Skin epidermis (tissue), 12 donors: ENCODE data around the gene LCNL1.

Experiments used
- H3K27ac ChIP-seq, 21 experiments: fragments of 200-600 bp; sonication (generic) in 11 of 21; one replicate each; pipeline ENCODE4 v1.5.0; 2020; ENCODE audit warnings: mild to moderate bottlenecking in 3 of 21, inconsistent platforms in 2 of 21, moderate library complexity in 2 of 21
- H3K4me3 ChIP-seq, 7 experiments: fragments of 200-600 bp; sonication (generic) in 2 of 7; one replicate each; pipeline ENCODE4 v1.5.0; 2020; ENCODE audit warnings: inconsistent platforms in 2 of 7, mild to moderate bottlenecking in 2 of 7, moderate library complexity in 1 of 7

The LCNL1 gene

DNA sequence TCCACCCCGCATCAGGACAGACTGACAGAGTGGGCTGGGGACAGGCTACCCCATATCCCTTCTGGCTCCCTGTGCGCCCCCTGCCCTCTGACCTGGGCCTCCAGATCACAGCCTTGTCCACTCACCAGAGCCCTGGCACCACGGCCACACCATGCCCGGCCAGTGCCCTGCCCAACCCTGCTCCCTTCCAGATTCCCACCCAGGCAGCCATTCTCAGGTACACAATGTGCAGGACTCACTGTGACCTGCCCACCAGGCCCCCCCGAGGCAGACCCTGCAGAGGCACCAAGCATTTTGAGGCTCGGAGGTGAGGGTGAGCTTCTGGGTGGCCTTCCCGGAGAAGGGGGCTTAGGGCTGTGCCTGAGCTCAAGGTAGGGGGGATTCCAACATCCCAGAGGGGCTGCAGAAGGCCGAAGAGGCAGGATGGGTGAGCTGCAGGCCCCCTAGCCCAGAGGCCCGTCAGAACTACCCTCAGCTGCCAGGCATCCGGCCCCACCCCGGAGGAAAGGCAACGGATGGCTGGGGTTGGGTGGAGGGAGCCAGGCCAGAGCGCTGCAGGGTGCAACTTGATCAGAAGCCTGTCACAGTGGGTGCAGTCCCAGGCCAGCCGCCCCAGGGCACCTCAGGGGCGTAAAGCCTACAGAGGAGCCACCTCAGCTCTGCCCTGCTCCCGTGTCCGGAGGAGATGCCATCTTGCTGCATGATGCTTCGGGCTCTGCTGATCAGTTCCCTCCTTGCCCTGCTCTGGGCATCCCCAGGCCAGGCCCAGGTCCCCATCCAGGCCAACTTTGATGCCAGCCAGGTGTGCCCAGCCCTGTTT, at the start of gene LCNL1:
LCNL1 (plus strand) TSS at position 762 of the 820 bp plus-strand sequence. CDS start 594 bp downstream, outside the sequence.
- H3K4me3 ChIP-seq: no peak within 1 kb of the TSS
- no peak within 1 kb of the TSS for H3K27ac ChIP-seq

GRCh38 chr9:136934277-136934676, 48.5 kb upstream of the LCNL1 start:
- H3K4me3 ChIP-seq: no peak overlapping the region
- no peak overlapping the region for H3K27ac ChIP-seq

DNA sequence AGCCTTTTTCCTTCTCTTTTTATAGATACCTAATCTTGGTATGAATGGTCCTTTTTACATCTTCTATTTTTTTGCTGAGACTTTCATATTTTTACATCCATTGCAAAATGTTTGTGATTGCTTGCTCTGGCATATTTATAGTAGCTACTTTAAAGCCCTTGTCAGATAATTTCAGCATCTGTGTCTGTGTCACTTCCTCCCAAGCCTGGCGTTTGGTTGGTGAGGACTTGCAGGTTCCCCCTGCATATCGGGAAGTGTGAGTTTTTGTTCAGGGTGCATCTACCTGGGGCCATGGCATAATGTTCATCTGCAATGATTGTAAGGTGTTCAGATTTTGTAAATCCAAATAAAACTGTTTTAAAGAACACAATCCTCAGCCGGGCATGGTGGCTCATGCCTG, 47.1 kb upstream of the LCNL1 start:
- H3K4me3 ChIP-seq: no peak overlapping the region
- no peak overlapping the region for H3K27ac ChIP-seq

DNA sequence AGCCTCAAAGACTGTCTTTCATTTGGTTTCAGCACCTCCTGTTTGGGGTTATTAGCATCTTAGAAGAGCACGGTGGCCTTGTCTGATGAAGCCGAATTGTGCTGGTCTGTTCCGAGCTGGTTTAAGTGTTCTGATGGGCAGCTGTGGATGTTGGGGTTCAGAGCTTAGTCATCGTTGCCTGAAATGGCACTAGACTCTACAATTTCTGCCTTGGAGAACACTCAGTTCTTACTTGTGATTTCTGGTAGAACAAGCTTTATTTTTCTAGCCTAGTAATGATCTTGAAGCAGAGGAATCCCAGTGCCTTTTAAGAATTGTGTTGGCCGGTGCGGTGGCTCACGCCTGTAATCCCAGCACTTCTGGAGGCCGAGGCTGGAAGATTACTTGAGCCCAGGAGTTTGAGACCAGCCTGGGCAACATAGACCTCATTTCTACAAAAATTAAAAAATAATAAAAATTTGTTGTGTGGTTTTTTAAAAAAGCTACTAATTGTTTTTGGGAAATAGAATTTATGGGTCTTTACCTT, 46.1 kb upstream of the LCNL1 start:
- Histone ChIP-seq H3K27ac (peak overlapping the region in 1 of 21 experiments; percentile 12), H3K4me3 (no peak overlapping the region)

GRCh38 chr9:136937186-136938001, 45.4 kb upstream of the LCNL1 start:
- Histone ChIP-seq H3K4me3 (no peak overlapping the region), H3K27ac (no peak overlapping the region)

- Histone ChIP-seq H3K4me3 (no peak overlapping the region), H3K27ac (no peak overlapping the region)
Observed at GRCh38 chr9:136939431-136939995, 43.3 kb upstream of the LCNL1 start.

DNA sequence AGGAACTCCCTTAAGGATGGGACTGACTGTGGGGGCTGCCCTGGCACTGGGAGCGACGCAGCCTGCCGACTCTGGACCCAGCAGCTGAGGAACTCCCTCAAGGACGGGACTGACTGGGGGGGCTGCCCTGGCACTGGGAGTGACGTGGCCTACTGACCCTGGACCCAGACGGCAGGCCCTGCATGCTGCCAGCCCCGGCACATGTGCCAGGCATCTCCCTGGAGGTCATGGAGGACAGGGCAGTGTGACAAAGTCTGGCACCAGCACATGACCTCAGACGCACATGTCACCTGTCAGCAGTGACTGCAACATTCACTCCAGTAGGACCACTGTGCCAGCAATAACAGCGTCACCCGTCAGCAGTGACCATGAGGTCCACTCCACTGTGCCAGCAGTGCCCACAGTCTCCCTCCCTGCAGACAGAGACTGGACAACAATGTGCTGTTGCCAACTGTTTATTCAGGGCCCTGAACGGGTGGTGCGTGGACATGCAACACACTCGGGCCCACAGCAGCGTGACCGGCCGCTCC, 42.7 kb upstream of the LCNL1 start:
- H3K27ac ChIP-seq: no peak overlapping the region
- no peak overlapping the region for H3K4me3 ChIP-seq

- no peak overlapping the region for H3K4me3 ChIP-seq
- no peak overlapping the region for H3K27ac ChIP-seq
Observed at GRCh38 chr9:136940526-136941230, 42.1 kb upstream of the LCNL1 start.

GRCh38 chr9:136941231-136942111, 41.3 kb upstream of the LCNL1 start:
- no peak overlapping the region for H3K4me3 ChIP-seq
- no peak overlapping the region for H3K27ac ChIP-seq

GRCh38 chr9:136942112-136942880, 40.5 kb upstream of the LCNL1 start:
- Histone ChIP-seq H3K27ac (peak overlapping the region in 2 of 21 experiments; percentile 93 to 94), H3K4me3 (peak overlapping the region in 1 of 7 experiments; percentile 87)

DNA sequence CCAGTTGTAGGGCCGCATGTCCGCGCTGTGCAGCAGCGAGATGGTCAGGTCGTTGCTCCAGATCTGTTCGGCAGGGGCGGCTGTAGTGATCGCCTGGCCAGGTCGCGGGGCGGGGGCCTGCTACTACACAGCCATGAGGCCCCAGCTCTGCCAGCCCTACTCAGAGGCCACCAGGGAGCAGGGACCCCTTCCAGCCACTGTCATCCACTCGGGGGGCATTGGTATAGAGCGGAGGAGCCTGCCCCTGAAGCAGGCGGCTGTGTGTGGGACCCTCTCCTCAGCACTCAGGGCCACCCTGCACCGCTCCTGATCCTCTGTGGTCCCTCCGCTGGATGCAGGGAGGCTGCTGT, 39.9 kb upstream of the LCNL1 start:
- H3K4me3 ChIP-seq: peak overlapping the region in 5 of 7 experiments; percentile 81 to 95 (median 88)

GRCh38 chr9:136943291-136944211, 39.2 kb upstream of the LCNL1 start:
- Histone ChIP-seq H3K27ac (peak overlapping the region; percentile 74 to 98 (median 93)), H3K4me3 (peak overlapping the region; percentile 70 to 99 (median 88))

More for the DNA sequence above, 39.9 kb upstream of the LCNL1 start:
- H3K27ac ChIP-seq: peak overlapping the region in 10 of 21 experiments; percentile 90 to 98 (median 94)

- Histone ChIP-seq H3K27ac (peak overlapping the region; percentile 74 to 98 (median 93)), H3K4me3 (peak overlapping the region; percentile 70 to 99 (median 88))
Observed at GRCh38 chr9:136944212-136944518, 38.6 kb upstream of the LCNL1 start.

DNA sequence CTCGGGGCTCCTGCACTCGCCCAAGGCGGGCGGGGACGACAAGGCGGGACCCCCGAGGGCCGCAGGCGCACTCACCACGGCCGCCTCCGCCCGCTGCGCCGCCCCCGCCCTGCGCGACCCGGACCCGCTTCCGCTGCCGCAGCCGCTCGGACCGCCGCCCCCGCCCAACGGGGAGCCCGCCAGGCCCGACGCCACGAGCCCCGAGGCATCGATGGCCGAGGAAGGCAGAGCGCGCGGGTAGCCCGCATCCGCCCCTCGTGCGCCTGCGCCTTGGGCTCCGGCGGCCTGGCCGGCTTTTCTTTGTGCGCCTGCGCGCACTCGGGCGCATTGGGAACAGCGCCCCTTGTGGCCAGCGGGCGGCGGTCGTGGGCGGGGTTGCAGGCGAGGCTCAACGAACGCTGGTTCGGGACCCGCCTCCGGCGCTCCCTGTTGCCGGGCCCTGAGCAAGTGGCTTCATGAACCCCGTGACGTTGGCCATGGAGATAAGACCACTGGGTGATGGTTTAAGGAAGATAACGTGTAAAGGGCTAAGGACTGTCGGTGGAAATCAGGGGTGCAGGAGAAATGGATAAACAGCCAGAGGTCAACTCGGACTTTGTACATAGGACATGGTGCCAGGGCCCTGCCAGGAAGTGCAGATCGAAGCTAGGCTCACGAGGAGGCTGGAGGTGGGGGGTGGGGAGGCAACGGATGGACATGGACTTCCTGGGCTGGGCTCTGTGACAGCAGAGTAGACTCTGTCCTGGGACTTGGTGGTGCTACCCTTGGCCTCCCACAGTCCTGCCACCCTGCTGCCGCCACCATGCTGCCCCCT, 38.1 kb upstream of the LCNL1 start, which contains the start of the genes C8G and FBXW5:
C8G (plus strand) TSS at position 725 of the 814 bp plus-strand sequence; CDS start at position 803, 78 bp downstream.
FBXW5 (minus strand) TSS at position 220 of the 814 bp plus-strand sequence. CDS start 655 bp downstream, outside the sequence.
- Histone ChIP-seq H3K4me3 (peak within 1 kb of the TSS; percentile 70 to 99 (median 88)), H3K27ac (peak within 1 kb of the TSS; percentile 74 to 98 (median 93))
